NCI-H2171 treated with DMSO at 0.1 percent for 48 hours (cell line): ENCODE results near the gene FAM217B.

Source experiments
- DNase-seq: peaks from one replicate; lab custom pipeline; 2025; lab: John Stamatoyannopoulos, UW

Gene FAM217B

DNA sequence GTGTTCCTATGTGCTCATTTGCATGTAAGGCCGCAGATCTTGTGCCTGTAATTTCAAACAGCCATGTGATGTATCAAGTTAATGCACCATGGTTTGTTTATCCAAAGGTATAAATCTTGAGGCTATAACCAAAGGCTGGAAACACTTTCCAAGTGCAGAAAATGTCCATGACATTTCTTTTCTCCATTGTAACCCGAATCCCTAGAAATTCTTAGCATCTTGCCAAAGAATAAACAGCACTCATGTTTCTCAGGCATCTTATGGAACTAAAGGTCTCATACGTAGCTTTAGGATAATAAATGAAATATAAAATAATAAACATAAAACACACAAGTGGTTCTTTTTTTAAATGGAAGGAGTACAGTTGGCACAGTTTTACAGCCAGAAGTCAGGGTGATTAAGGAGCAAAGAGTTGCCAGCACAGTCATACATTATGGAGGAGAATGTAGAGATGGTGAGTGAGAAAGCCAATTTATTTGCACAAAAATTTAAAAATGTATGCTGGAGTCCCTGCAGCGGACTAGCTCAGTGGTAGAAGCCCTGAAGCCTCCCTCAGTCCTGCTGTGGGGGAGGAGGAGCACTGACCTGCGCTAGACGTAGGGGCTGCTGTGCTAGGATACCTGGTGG, 36.1 kb downstream of the FAM217B start:
- DNase-seq, result no peak

DNA sequence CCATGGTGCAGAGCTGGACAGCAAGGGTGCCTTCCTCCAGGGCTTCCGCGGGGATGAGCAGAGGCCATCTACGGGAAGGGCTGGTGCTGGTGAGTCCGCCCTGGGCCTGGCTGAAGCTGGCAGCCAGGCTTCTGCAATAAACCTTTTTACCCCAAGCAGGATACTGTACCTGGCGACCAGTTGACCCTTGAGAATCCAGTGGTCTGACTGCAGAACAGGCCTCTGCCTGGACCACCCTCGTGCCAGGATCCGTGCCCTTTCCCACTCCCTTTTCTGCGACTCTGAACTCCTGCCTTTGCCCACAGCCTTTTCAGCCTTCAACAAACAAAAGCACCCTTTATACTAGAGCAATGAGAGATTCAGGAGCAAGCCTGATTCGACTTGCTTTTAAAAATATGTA, 36.9 kb downstream of the FAM217B start:
- DNase-seq, result no peak

DNA sequence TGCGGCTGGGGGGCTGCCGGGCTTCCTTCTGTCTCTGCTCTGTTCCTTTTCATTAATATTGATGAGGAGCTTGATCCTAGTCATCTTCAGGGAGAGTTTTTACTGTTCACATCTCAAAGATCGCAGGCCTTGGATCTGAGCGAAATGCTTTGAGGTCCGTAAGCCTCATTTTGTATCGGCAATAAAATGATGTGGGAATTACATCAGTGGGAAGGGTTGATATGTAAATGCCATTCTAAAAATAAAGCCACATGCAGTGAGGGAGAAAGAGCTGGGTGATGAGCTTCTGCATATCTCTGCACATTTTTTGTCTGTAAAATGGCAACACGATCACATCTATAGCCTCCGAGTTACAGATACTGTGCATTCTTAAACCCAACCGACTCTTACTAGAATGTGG, 42.9 kb downstream of the FAM217B start:
- DNase-seq, result no peak

DNA sequence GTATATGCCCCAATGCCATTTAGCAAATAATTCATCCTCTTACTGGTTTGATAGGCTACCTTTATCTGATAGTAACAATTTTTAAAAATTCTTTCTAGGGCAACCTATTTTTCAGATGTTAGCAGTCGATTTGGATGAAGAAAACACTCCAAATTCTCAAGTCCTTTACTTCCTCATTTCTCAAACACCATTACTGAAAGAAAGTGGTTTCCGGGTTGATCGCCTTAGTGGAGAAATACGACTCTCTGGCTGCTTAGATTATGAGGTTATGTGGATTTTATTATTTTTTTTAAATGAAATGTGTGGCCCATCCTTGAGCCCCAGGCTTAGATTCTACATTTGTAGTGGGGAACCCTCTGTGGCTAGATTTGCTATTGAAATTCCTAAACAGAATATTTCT, 44.4 kb downstream of the FAM217B start:
- DNase-seq, result no peak

DNA sequence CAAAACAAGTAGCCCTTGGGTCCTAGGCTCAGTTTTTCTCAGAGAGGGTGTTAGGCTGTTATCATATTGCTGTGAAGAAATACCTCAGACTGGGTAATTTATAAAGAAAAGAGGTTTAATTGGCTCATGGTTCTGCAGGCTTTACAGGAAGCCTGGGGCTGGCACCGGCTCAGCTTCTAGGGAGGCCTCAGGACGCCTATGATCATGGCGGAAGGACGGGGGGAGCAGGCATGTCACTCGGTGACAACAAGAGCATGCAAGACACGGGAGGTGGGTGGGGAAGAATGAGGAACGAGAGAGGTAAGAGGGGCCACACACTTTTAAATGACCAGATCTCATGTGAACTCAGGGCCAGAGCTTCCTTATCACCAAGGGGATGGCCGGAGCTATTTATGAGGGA, 45.0 kb downstream of the FAM217B start:
- no peak for DNase-seq

DNA sequence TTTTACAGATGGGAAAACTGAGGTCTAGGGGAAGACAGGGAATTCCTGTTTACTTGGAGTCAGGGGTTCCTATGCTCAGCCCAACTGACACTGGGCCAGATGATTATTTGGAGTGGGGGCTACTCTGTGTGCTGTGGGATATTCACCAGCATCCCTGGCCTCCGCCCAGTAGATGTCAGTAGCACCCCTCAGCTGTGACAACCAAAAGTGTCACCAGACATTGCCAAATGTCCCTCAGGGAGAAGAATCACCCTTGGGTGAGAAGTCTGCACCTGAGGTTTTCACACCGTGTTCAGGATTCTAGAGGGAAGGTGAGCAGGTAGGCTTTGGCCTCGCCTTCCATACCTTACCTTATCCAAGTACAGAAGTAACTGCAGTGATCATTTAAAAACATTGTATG, 45.7 kb downstream of the FAM217B start:
- DNase-seq, result peak; percentile 40

DNA sequence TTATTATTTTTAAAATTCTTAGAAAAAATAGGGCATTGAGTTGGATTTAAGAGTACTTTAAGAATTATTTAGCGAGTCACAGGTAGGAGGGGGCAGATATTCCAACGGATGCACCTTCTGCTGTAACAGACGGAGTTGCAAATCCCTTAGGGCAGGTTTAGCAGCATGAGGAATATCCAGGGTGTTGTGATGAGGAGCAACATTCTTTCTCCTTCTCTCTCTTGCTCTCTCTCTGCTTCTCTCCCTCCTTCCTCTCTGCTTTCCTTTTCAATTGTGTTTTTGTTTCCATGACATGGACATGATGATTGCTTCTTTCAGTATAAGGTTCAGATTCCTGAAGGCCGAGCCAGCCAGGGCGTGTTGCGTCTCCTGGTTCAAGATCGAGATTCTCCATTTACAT, 46.9 kb downstream of the FAM217B start:
- DNase-seq, result peak; percentile 96

DNA sequence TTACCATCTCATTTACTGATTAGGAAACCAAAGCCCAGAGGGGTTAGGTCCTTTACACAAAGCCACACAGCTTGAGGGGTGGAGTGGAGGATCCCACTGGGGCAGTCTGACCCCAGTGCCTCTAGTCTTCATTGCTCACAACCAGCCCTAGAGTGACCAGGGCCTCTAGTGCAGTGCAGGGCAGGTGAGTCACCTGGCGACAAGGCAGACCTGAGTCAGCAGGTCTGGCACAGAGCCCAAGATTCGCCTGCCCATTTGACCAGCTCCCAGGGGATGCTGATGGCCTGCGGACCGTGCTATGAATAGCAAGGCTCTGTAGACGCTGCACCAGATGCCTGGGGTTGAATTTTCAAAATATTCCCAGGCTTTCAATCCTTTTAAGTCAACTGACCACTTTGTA, 48.0 kb downstream of the FAM217B start:
- DNase-seq, result no peak

DNA sequence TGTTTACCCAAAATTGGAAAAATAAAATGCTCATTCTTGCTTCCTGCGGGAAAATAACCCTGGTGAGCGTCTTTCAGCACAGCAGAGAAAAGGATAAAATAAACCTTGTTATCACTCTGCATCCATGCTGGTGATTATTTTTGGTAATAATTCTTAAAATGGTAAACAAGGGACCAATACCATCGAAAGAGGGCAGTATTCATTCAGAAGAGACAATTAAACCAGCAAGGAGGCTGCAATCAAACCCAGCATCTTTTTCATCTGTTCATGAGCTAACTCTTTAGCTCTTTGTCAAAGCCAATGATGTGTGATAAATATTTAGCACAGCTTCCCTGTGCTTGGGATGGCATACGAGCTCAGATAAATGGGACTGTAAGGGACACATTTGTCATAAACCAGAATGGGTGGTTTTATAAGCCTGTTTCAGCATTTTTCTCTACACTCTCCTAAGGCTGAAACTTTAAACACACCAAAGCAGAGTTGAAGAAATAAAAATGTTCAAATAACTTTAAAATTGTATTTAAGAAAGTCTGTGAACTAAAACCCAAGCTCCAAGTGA, 52.4 kb downstream of the FAM217B start:
- DNase-seq, result no peak

DNA sequence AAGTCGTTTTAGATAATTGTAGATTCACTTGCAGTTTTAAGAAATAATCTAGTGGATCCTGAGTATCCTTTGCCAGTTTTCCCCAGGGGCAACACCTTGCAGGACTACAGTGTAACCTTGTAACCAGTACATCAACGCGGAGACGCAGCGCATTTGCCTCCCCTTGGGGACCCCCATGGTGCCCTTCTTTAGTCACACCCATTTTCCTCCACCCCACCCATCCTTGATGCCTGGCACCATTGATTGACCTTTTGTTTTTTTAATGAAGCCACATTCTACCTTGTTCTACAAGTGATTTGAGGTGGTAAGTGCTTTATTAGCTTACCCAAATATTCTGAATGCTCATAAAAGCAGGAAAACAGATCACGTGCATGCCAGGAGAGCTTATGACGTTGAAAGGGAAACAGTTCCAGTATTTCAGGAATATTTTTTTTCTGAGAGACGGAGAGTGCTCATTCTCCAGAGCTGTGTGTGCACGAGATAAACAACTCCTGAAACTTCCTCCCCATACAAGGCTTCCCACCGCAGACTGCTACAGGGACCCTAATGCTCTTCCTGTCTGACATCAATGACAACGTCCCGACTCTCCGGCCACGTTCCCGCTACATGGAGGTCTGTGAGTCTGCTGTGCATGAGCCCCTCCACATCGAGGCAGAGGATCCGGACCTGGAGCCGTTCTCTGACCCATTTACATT, 53.7 kb downstream of the FAM217B start:
- no peak for DNase-seq

DNA sequence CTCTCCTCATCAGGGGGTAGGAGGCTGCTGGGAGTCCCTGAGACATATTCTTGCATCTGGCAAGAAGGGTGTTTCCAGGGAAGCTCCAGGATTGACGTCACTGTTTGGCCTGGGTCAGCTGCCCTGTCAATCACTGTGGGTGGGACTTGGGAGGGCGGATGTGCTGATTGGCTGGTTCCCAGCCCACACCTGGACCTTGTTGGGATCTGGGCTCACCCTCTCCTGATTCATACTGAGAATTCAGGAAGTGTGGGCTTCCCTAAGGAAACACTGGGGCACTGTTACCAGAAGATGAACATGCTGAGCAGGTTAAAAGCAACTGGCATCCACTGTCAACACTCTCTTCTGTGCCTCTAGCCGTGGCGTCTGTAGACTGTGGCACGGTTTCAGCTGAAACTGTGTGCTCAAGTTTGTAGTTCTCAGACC, 54.5 kb downstream of the FAM217B start:
- DNase-seq, result no peak

DNA sequence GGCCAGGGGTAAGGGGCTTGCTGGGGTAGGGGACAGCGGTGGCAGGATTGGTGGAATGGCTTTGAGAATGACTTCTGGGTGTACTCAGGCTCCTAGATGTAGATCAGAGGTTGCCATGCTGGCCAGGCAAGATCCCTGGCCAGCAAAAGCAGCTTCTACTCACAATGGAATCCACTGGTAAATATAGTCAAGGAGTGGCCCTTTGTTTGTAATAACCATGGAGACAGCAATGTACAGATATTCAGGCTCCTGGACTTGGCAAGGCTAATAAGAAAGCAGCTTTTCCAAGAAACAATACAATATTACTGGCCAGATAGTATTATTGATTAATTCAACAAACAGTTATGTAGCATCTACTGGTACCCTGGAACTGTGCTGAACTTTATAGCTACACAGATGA, 55.9 kb downstream of the FAM217B start:
- DNase-seq, result no peak

DNA sequence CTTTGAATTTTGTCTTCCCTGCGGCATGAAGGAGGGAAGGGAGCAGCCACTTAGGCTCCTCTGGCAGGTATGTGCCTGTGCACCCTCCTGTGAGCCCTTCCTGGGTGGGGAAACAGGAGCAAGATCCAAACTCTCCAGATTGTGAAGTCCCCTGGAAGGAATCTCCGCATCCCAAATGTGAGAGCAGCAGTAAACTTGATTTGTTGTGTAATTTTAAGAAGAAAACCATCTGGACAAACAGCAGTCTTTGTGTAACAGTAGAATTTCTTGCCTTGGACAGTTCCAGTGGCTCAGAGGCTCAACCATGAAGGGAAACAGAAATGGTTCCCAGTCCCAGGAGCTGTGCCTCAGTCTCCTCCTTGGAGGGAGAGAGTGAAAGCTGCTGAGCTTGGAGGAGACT, 57.7 kb downstream of the FAM217B start:
- DNase-seq, result no peak
